H1 (cell line): ENCODE data around the gene SUCLG2.

Experiments
- BACH1 ChIP-seq: IDR thresholded peaks from 2 replicates; pipeline ENCODE4 v1.6.1; 2012; ENCODE audit warnings: low read length, improper control_type of control experiment
- EGR1 ChIP-seq: IDR thresholded peaks from 2 replicates; pipeline ENCODE4 v1.6.1; 2011; ENCODE audit warnings: low read depth, low read length, borderline replicate concordance
- EP300 ChIP-seq, 2 experiments: IDR thresholded peaks; 1 replicate in 1 of 2; 2 replicates in 1 of 2; pipeline ENCODE4 v1.6.1; 2011 to 2012; ENCODE audit warnings: low read depth in 2 of 2, low read length in 2 of 2, mild to moderate bottlenecking in 2 of 2, borderline replicate concordance in 1 of 2, inconsistent platforms in 1 of 2, moderate library complexity in 1 of 2
- GTF2F1 ChIP-seq: IDR thresholded peaks from 2 replicates; pipeline ENCODE4 v1.6.1; 2012; ENCODE audit warnings: low read depth, low read length, improper control_type of control experiment, borderline replicate concordance
- MAFK ChIP-seq: IDR thresholded peaks from 2 replicates; pipeline ENCODE4 v1.6.1; 2012; ENCODE audit warnings: low read depth, mild to moderate bottlenecking, improper control_type of control experiment, low read length
- PHF8 ChIP-seq: fragments of 200-600 bp; sonication (generic); conservative IDR thresholded peaks from 2 replicates; pipeline ENCODE4 v1.7.1; 2012; ENCODE audit warnings: low read depth, mild to moderate bottlenecking, inconsistent platforms, low read length, moderate library complexity
- POLR2AphosphoS5 ChIP-seq: IDR thresholded peaks from 2 replicates; pipeline ENCODE4 v1.6.1; 2011; ENCODE audit warnings: low read depth, low read length
- RAD21 ChIP-seq, 2 experiments: IDR thresholded peaks in 1 of 2; conservative IDR thresholded peaks in 1 of 2; 2 replicates each; pipeline ENCODE4 v1.6.1; 2011; ENCODE audit warnings: low read depth in 2 of 2, low read length in 2 of 2, improper control_type of control experiment in 1 of 2, inconsistent platforms in 1 of 2, mild to moderate bottlenecking in 1 of 2, moderate library complexity in 1 of 2
- RXRA ChIP-seq: IDR thresholded peaks from 2 replicates; pipeline ENCODE4 v1.6.1; 2011; ENCODE audit warnings: low read depth, mild to moderate bottlenecking, low read length, moderate library complexity; ENCODE audit not compliant: insufficient read depth
- SIN3A ChIP-seq, 2 experiments: IDR thresholded peaks in 1 of 2; conservative IDR thresholded peaks in 1 of 2; 2 replicates each; pipeline ENCODE4 v1.6.1; 2011 to 2012; ENCODE audit warnings: low read length in 2 of 2, improper control_type of control experiment in 1 of 2, low read depth in 1 of 2, mild to moderate bottlenecking in 1 of 2
- SRF ChIP-seq: IDR thresholded peaks from 2 replicates; pipeline ENCODE4 v1.6.1; 2011; ENCODE audit warnings: mild to moderate bottlenecking, low read depth, low read length, moderate library complexity
- YY1 ChIP-seq: IDR thresholded peaks from 2 replicates; pipeline ENCODE4 v1.6.1; 2011; ENCODE audit warnings: low read depth, mild to moderate bottlenecking, low read length
- TF ChIP-seq, protein P1 (sequence below): IDR thresholded peaks from 2 replicates; pipeline ENCODE4 v1.6.1; 2011; ENCODE audit warnings: low read length, improper control_type of control experiment

DNA sequence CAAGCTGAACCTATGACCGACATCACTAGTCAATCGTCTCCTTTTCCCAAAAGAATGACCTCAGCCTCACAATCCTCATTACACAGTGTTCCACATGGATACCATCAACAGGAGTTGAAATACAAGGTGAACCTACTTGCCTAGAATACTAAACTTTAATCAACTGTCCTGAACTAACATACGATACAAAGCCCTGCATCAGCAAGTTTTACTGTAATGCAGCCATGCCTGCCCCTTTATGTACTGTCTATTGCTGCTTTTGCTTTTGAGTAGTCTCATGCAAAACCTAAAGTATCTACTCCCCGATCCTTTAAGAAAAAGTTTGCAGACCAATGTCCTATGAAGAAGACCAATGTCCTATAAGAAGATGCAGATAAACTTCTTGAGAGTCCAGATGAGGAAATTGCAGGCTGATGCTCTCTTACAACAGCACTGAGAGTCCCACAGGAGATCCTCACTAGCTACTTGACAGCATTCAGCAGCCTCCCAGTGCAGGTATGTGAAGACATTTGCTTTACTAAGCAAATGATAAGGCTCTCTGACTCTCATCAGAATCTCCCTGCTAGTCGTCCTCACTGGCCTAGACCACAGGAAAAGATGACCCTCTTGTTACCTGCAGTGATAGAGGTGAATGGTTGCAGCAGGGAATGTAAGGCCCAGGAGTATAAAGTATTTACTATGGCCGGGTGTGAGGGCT lies 23.6 kb downstream of the SUCLG2 start:
- TF ChIP-seq RAD21 (IDR thresholded peaks at IDR 0.05 in 1 of 2, conservative IDR thresholded peaks at IDR 0.05 in 1 of 2; ENCODE audit: low read depth in 2 of 2, low read length in 2 of 2) (no peak), MAFK (no peak), GTF2F1 (no peak), BACH1 (no peak), SRF (no peak), YY1 (no peak), SIN3A (conservative IDR thresholded peaks at IDR 0.05 in 1 of 2, IDR thresholded peaks at IDR 0.05 in 1 of 2; ENCODE audit: low read depth in 1 of 2, low read length in 2 of 2) (no peak), PHF8 (no peak), EGR1 (no peak), EP300 (IDR thresholded peaks at IDR 0.05; ENCODE audit: borderline replicate concordance in 1 of 2, low read depth in 2 of 2, low read length in 2 of 2) (no peak), POLR2AphosphoS5 (no peak), RXRA (no peak)
- TF ChIP-seq, protein P1, sequence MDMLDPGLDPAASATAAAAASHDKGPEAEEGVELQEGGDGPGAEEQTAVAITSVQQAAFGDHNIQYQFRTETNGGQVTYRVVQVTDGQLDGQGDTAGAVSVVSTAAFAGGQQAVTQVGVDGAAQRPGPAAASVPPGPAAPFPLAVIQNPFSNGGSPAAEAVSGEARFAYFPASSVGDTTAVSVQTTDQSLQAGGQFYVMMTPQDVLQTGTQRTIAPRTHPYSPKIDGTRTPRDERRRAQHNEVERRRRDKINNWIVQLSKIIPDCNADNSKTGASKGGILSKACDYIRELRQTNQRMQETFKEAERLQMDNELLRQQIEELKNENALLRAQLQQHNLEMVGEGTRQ, result no peak
